ENCODE measurements around the gene CAPN12. TPM values are rescaled to one million over a fixed set of nuclear protein-coding genes. Genes with fewer than 3 reads are reported as not detected.

Gene CAPN12
- total and polyA plus RNA-seq, 10 of the 15 experiments (the other 5 are each of a cell fraction or from before 2014, with no cell fraction given): 0.64 to 4.6 (median 2.0) TPM

DNA sequence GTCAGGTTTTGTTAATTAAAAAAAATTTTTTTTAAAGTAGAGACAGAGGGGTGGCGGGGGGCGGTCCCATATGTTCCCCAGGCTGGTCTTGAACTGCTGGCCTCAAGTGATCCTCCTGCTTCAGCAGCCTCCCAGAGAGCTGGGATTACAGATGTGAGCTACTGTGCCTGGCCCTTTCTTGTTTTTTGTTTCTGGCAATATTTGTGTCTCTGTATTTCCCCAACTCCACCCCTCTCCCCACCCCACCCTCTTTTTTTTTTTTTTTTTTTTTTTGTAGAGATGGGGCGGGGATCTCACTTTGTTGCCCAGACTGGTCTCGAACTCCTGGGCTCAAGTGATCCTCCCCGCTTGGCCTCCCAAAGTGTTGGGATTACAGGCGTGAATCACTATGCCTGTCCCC is 600 bp upstream of the CAPN12 start (continued):
- TF ChIP-seq PAX8 (IDR thresholded peaks at IDR 0.05) (no peak), EGR1 (IDR thresholded peaks at IDR 0.05; ENCODE audit: borderline replicate concordance in 1 of 2, low read depth in 2 of 2, low read length in 2 of 2) (no peak), SP1 (IDR thresholded peaks at IDR 0.05; ENCODE audit: low read depth, low read length) (no peak), RB1 (IDR thresholded peaks at IDR 0.05; ENCODE audit: borderline replicate concordance) (no peak), ETV6 (conservative IDR thresholded peaks at IDR 0.05 in 1 of 2, IDR thresholded peaks at IDR 0.05 in 1 of 2; ENCODE audit: borderline replicate concordance in 1 of 2, low read depth in 1 of 2) (no peak), NR2C1 (IDR thresholded peaks at IDR 0.05) (no peak), JUNB (IDR thresholded peaks at IDR 0.05) (no peak)
- TF ChIP-seq, protein P1, sequence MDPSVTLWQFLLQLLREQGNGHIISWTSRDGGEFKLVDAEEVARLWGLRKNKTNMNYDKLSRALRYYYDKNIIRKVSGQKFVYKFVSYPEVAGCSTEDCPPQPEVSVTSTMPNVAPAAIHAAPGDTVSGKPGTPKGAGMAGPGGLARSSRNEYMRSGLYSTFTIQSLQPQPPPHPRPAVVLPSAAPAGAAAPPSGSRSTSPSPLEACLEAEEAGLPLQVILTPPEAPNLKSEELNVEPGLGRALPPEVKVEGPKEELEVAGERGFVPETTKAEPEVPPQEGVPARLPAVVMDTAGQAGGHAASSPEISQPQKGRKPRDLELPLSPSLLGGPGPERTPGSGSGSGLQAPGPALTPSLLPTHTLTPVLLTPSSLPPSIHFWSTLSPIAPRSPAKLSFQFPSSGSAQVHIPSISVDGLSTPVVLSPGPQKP (IDR thresholded peaks at IDR 0.05; ENCODE audit: low read depth, low read length): no peak

GRCh38 chr19:38743394-38744297 is 628 bp downstream of the CAPN12 start:
- TF ChIP-seq CBX3 (IDR thresholded peaks at IDR 0.05; ENCODE audit: borderline replicate concordance, low read depth) (no peak), HDGF (IDR thresholded peaks at IDR 0.05) (no peak), CREM (IDR thresholded peaks at IDR 0.05; ENCODE audit: low read depth) (no peak)
- TF ChIP-seq, protein P2, sequence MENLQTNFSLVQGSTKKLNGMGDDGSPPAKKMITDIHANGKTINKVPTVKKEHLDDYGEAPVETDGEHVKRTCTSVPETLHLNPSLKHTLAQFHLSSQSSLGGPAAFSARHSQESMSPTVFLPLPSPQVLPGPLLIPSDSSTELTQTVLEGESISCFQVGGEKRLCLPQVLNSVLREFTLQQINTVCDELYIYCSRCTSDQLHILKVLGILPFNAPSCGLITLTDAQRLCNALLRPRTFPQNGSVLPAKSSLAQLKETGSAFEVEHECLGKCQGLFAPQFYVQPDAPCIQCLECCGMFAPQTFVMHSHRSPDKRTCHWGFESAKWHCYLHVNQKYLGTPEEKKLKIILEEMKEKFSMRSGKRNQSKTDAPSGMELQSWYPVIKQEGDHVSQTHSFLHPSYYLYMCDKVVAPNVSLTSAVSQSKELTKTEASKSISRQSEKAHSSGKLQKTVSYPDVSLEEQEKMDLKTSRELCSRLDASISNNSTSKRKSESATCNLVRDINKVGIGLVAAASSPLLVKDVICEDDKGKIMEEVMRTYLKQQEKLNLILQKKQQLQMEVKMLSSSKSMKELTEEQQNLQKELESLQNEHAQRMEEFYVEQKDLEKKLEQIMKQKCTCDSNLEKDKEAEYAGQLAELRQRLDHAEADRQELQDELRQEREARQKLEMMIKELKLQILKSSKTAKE (IDR thresholded peaks at IDR 0.05; ENCODE audit: low read depth, poor library complexity, severe bottlenecking): no peak
- FAIRE-seq (no peak), DNase-seq (ENCODE audit: low read depth, low spot score) (no peak), ATAC-seq (no peak)
- in situ Hi-C loops (cut with MboI) (no loop called here), intact Hi-C loops (cut with micrococcal nuclease; ENCODE audit: unreplicated experiment) (no loop called here)
- ChIA-PET CTCF (no interaction called here), RAD21 (ENCODE audit: unreplicated experiment) (no interaction called here), POLR2A (no interaction called here), SMC1A (ENCODE audit: uncharacterized antibody, unreplicated experiment) (interaction anchor here (1.2 kb wide), 1 partner anchor 341 kb away, joined by 4 read pairs; the partner anchor contains the start of gene FAM98C)
- Histone ChIP-seq H3K4me1 (ENCODE audit: control insufficient read depth, insufficient read depth, low read length) (no peaks in the 10 kb centered on the region), H4K20me1 (ENCODE audit: control insufficient read depth, insufficient read depth) (no peaks in the 10 kb centered on the region), H3K4me2 (ENCODE audit: control insufficient read depth, insufficient read depth) (no peak overlapping the region), H3K4me3 (no peak overlapping the region), H3K27ac (ENCODE audit: control insufficient read depth, insufficient read depth) (no peak overlapping the region), H3K9ac (ENCODE audit: control insufficient read depth, insufficient read depth, low read length) (no peak overlapping the region), H2AFZ (ENCODE audit: control insufficient read depth, low read depth, low read length) (no peak overlapping the region), H3K79me2 (ENCODE audit: control insufficient read depth, insufficient read depth, low read length) (no peaks in the 10 kb centered on the region), H3K27me3 (replicated peaks in 1 of 2; ENCODE audit: control insufficient read depth in 2 of 2, insufficient read depth in 2 of 2, low read length in 1 of 2) (no peaks in the 10 kb centered on the region), H3K36me3 (ENCODE audit: control insufficient read depth in 2 of 2, insufficient read depth in 2 of 2, low read length in 1 of 2) (no peaks in the 10 kb centered on the region), H3K9me3 (replicated peaks; ENCODE audit: control insufficient read depth, insufficient read depth, low read length) (no peaks in the 10 kb centered on the region)
- BruUV-seq (replicated peaks): no TSS peak
- 65% methylated on average over 17 of the region's 20 CpGs for WGBS (ENCODE audit: insufficient coverage, insufficient replicate concordance, low lambda C conversion rate, missing lambda C conversion rate)

All from GM12878 (cell line).